GM21825 (cell line): Measurements from ENCODE around the gene TRMT5.

Source experiments
- ATAC-seq: cut with Tn5 transposase; IDR thresholded peaks from one replicate; pipeline ENCODE4 v1.9.1; 2021; ENCODE audit warnings: mild to moderate bottlenecking, moderate library complexity; ENCODE audit not compliant: unreplicated experiment

Gene TRMT5

GRCh38 chr14:60965402-60965801 is 15.5 kb downstream of the TRMT5 start:
- no peak for ATAC-seq

GRCh38 chr14:60964904-60965303 is 16.0 kb downstream of the TRMT5 start:
- no peak for ATAC-seq

- ATAC-seq = no peak
Observed at GRCh38 chr14:60963761-60964160, 17.1 kb downstream of the TRMT5 start.

- no peak for ATAC-seq
Observed at GRCh38 chr14:60958146-60958545, 22.7 kb downstream of the TRMT5 start.

GRCh38 chr14:60956632-60957031 is 24.2 kb downstream of the TRMT5 start:
- no peak for ATAC-seq

- ATAC-seq = no peak
Observed at GRCh38 chr14:60956202-60956601, 24.7 kb downstream of the TRMT5 start.

GRCh38 chr14:60951776-60952435 is 29.0 kb downstream of the TRMT5 start:
- ATAC-seq = no peak

GRCh38 chr14:60946773-60947172 is 34.1 kb downstream of the TRMT5 start:
- no peak for ATAC-seq

- ATAC-seq = no peak
Observed at GRCh38 chr14:60945984-60946383, 34.9 kb downstream of the TRMT5 start.

- no peak for ATAC-seq
Observed at GRCh38 chr14:60944204-60944603, 36.7 kb downstream of the TRMT5 start.

GRCh38 chr14:60943637-60944032 is 37.2 kb downstream of the TRMT5 start:
- no peak for ATAC-seq

- ATAC-seq = no peak
Observed at GRCh38 chr14:60935319-60935718, 45.6 kb downstream of the TRMT5 start.

- no peak for ATAC-seq
Observed at GRCh38 chr14:60933920-60934655, 46.8 kb downstream of the TRMT5 start.

- no peak for ATAC-seq
Observed at GRCh38 chr14:60931218-60931617, 49.7 kb downstream of the TRMT5 start.

- peak; percentile 93 for ATAC-seq
Observed at GRCh38 chr14:60926002-60926401, 54.9 kb downstream of the TRMT5 start.

GRCh38 chr14:60925286-60925685 is 55.6 kb downstream of the TRMT5 start:
- no peak for ATAC-seq

GRCh38 chr14:60922050-60922449 is 58.8 kb downstream of the TRMT5 start:
- ATAC-seq = no peak
